NCI-H1105 treated with DMSO at 0.1 percent for 48 hours (cell line): ENCODE measurements around the gene ZNF253.
A peak's percentile ranks its signal among the peaks of the same experiment; 100 is the strongest.
"Not testable (repeated sequence)": the region's sequence is repeated elsewhere in the genome, so short reads cannot be mapped to it uniquely, and the experiment has no call there.

Source experiments
- DNase-seq: peaks from one replicate; lab custom pipeline; 2025; lab: John Stamatoyannopoulos, UW

ZNF253 gene

GRCh38 chr19:19865750-19866610 lies at the start of gene ZNF253:
TSS of gene ZNF253 (plus strand) at chr19:19865882. CDS start at chr19:19865997, 115 bp downstream.
- peak; percentile 97 for DNase-seq

GRCh38 chr19:19816679-19817078 lies 49.0 kb upstream of the ZNF253 start:
- no peak for DNase-seq

GRCh38 chr19:19817357-19817756 lies 48.3 kb upstream of the ZNF253 start:
- no peak for DNase-seq

GRCh38 chr19:19820774-19821320 lies 44.8 kb upstream of the ZNF253 start:
- DNase-seq, result no peak

- DNase-seq, result peak; percentile 97
Observed at GRCh38 chr19:19821366-19821951, 44.2 kb upstream of the ZNF253 start, which contains the start of gene ZNF506. TSS of gene ZNF506 (minus strand) at chr19:19821750. CDS start at chr19:19821603, 147 bp downstream.

- DNase-seq, result not testable (repeated sequence)
Observed at GRCh38 chr19:19821976-19822375, 43.7 kb upstream of the ZNF253 start.

GRCh38 chr19:19823916-19824315 lies 41.8 kb upstream of the ZNF253 start:
- DNase-seq, result no peak

- DNase-seq, result no peak
Observed at GRCh38 chr19:19826875-19827274, 38.8 kb upstream of the ZNF253 start.

- DNase-seq, result no peak
Observed at GRCh38 chr19:19835560-19836038, 30.1 kb upstream of the ZNF253 start.

- DNase-seq, result no peak
Observed at GRCh38 chr19:19847781-19848180, 17.9 kb upstream of the ZNF253 start.

GRCh38 chr19:19849056-19849455 lies 16.6 kb upstream of the ZNF253 start:
- DNase-seq, result no peak

- DNase-seq, result not testable (repeated sequence)
Observed at GRCh38 chr19:19851740-19852139, 13.9 kb upstream of the ZNF253 start.

- DNase-seq, result no peak
Observed at GRCh38 chr19:19858751-19859150, 6.9 kb upstream of the ZNF253 start.

- DNase-seq, result no peak
Observed at GRCh38 chr19:19860756-19861390, 4.8 kb upstream of the ZNF253 start.

GRCh38 chr19:19866611-19867248 lies 1.0 kb downstream of the ZNF253 start:
- DNase-seq, result peak; percentile 30

- DNase-seq, result not testable (repeated sequence)
Observed at GRCh38 chr19:19870086-19870485, 4.4 kb downstream of the ZNF253 start.

GRCh38 chr19:19871932-19872331 lies 6.2 kb downstream of the ZNF253 start:
- no peak for DNase-seq

- no peak for DNase-seq
Observed at GRCh38 chr19:19873381-19873780, 7.7 kb downstream of the ZNF253 start.

GRCh38 chr19:19877724-19878123 lies 12.0 kb downstream of the ZNF253 start:
- DNase-seq, result no peak

- no peak for DNase-seq
Observed at GRCh38 chr19:19884583-19884982, 18.9 kb downstream of the ZNF253 start.

- not testable (repeated sequence) for DNase-seq
Observed at GRCh38 chr19:19892055-19892941, 26.6 kb downstream of the ZNF253 start.
